PFSK-1 (cell line): Measurements from ENCODE around the gene TCF4.

ENCODE experiments used
- FOXP2 ChIP-seq: optimal IDR thresholded peaks from 2 replicates; pipeline ENCODE3; 2011; ENCODE audit warnings: borderline replicate concordance, control low read depth, inconsistent platforms; ENCODE audit not compliant: insufficient read depth; ENCODE audit errors: extremely low read length, extremely low read depth
- POLR2AphosphoS5 ChIP-seq: IDR thresholded peaks from 2 replicates; pipeline ENCODE4 v1.6.1; 2012; ENCODE audit warnings: low read depth, mild to moderate bottlenecking, control low read depth, low read length, moderate library complexity
- SIN3A ChIP-seq: IDR thresholded peaks from 2 replicates; pipeline ENCODE4 v1.6.1; 2012; ENCODE audit warnings: mild to moderate bottlenecking, low read length, moderate library complexity, borderline replicate concordance; ENCODE audit not compliant: insufficient read depth
- TAF1 ChIP-seq: IDR thresholded peaks from 2 replicates; pipeline ENCODE4 v1.6.1; 2012; ENCODE audit warnings: low read length, control low read depth, borderline replicate concordance; ENCODE audit not compliant: insufficient read depth
- TF ChIP-seq, protein P1 (sequence below), 2 experiments: IDR thresholded peaks; 2 replicates each; pipeline versions ENCODE4 v1.6.1 to v1.8.0; 2011 to 2012; ENCODE audit warnings: low read depth in 2 of 2, low read length in 2 of 2, control low read depth in 1 of 2, inconsistent platforms in 1 of 2, mild to moderate bottlenecking in 1 of 2, moderate library complexity in 1 of 2; ENCODE audit not compliant: insufficient read depth in 1 of 2

TCF4 gene

DNA sequence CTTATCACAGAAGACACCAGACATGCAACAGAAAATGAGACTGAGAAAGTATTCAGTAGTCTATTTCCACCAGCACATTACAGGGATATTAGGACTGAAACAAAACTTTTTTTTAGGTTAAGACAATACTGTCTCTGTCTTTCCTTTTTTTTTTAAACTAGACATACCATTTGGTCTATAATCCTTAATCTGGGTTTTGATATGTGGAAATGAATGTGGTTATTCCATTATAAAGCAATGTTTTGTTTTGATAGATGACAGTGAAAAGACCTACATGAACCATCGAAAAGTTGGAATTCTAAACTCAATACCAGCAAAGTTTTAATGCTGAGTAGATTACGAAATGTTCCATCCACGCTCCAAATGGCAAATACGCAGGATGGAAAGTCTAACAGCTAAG lies 123.4 kb downstream of the TCF4 start:
- TF ChIP-seq SIN3A (no peak), TAF1 (no peak), FOXP2 (no peak), POLR2AphosphoS5 (no peak)
- TF ChIP-seq, protein P1, sequence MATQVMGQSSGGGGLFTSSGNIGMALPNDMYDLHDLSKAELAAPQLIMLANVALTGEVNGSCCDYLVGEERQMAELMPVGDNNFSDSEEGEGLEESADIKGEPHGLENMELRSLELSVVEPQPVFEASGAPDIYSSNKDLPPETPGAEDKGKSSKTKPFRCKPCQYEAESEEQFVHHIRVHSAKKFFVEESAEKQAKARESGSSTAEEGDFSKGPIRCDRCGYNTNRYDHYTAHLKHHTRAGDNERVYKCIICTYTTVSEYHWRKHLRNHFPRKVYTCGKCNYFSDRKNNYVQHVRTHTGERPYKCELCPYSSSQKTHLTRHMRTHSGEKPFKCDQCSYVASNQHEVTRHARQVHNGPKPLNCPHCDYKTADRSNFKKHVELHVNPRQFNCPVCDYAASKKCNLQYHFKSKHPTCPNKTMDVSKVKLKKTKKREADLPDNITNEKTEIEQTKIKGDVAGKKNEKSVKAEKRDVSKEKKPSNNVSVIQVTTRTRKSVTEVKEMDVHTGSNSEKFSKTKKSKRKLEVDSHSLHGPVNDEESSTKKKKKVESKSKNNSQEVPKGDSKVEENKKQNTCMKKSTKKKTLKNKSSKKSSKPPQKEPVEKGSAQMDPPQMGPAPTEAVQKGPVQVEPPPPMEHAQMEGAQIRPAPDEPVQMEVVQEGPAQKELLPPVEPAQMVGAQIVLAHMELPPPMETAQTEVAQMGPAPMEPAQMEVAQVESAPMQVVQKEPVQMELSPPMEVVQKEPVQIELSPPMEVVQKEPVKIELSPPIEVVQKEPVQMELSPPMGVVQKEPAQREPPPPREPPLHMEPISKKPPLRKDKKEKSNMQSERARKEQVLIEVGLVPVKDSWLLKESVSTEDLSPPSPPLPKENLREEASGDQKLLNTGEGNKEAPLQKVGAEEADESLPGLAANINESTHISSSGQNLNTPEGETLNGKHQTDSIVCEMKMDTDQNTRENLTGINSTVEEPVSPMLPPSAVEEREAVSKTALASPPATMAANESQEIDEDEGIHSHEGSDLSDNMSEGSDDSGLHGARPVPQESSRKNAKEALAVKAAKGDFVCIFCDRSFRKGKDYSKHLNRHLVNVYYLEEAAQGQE (IDR thresholded peaks at IDR 0.05; ENCODE audit: insufficient read depth in 1 of 2, low read depth in 2 of 2, low read length in 2 of 2) = no peak

DNA sequence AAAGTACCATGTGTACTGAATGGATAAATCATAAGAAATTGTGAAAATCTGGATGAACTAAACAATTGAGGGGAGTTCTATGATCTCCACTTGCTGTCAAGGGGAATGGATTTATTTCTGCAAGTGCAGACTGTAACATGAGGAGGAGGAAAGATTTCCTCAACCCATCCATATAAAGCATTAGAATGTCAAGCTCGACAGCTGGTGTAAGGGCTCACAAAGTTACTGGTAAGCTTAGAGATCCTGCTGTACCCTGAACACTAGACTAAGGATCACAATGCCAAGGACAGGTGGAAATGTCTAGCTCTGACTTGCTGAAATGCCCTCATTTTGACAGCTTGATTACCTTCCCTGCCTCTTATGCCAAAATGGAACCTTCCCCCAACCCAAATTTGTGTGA lies 125.3 kb downstream of the TCF4 start:
- TF ChIP-seq SIN3A (no peak), TAF1 (no peak), POLR2AphosphoS5 (no peak), FOXP2 (no peak)
- TF ChIP-seq, protein P1 (IDR thresholded peaks at IDR 0.05; ENCODE audit: insufficient read depth in 1 of 2, low read depth in 2 of 2, low read length in 2 of 2) = no peak

DNA sequence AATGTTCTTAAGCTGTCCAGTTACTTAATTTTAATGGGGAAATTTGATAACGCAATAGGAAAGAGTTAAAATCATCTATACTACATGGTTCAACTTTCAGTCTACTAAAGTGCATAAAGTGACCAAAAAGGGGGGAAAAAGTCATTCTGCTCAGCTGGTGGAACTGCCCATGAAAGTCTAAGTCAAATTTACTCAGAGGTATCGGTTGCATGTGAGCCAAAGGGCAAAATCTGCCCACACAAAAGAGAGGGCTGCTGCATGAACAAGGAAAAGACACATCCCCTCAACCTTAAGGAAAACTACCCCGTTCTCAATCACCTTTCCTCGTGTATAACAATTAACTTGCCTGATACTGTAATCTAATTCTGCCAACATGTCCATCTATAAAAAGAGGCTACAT lies 126.1 kb downstream of the TCF4 start:
- TF ChIP-seq POLR2AphosphoS5 (no peak), SIN3A (no peak), FOXP2 (no peak), TAF1 (no peak)
- TF ChIP-seq, protein P1 (IDR thresholded peaks at IDR 0.05; ENCODE audit: insufficient read depth in 1 of 2, low read depth in 2 of 2, low read length in 2 of 2) = no peak

DNA sequence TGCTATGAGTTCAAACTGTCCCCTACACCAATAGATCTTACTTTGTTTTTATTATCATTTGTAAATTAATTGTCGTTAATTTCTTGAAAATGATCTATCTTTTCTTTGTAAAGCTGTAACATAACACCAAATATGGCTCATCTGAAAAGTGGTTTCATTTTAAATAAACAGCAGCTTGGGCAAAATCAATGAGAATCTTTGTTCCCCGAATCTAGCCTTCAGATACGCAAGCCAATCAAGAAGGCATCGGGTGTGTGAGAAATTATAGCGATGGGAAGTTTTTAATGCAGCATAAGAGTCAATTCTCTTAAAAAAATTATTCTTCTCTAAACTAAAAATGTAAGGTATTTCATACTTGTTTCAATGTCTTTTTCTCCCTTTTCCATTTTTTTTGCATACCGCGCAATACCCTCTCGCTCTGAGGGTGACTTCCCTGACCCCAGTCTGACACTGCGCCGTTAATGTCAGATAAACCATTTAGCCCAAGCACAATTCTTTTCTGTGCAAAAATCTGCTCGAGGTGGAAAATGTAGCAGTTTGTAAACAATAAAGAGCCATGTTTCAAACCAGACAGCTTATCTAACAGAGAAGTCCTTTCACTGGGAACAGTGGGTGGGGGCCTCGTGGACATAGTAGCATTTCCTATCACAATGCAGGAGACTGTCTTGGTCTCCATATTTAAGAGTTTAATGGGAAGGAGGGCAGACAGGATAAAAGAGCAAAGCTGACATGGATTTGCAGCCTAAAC lies 129.4 kb downstream of the TCF4 start:
- TF ChIP-seq POLR2AphosphoS5 = no peak
- no peak for TF ChIP-seq TAF1
- TF ChIP-seq, protein P1 (IDR thresholded peaks at IDR 0.05; ENCODE audit: insufficient read depth in 1 of 2, low read depth in 2 of 2, low read length in 2 of 2) = no peak
- no peak for TF ChIP-seq SIN3A
- TF ChIP-seq FOXP2 = no peak
